H1 (cell line): Measurements from ENCODE around the gene BCL2. TPM values are rescaled to one million over a fixed set of nuclear protein-coding genes. Genes with fewer than 3 reads are reported as not detected.

Experiments
- CTCF ChIA-PET: fragments of 300-600 bp; sonication (Branson Sonifier 250); formaldehyde crosslinking; loops from one replicate; lab custom pipeline; 2021; ENCODE audit not compliant: partially characterized antibody; lab: Charles Lee
- POLR2A ChIA-PET: fragments of 300-600 bp; sonication (Branson Sonifier 250); formaldehyde crosslinking; loops from one replicate; lab custom pipeline; 2021; ENCODE audit warnings: inconsistent platforms; ENCODE audit not compliant: partially characterized antibody; lab: Charles Lee
- DNase-seq, 2 experiments: peaks; one replicate each; pipeline versions ENCODE4 v3.0.0 to v3.0.0-alpha.2; 2010 to 2022; ENCODE audit warnings: low spot score in 2 of 2, low read depth in 1 of 2, mixed read lengths in 1 of 2
- FAIRE-seq: peaks from 2 replicates; lab custom pipeline; 2011; peaks lifted over from hg19 to GRCh38; lab: Jason Lieb, UNC
- H2AFZ ChIP-seq: 2 replicates; pipeline ENCODE4 v1.8.1; 2012; ENCODE audit warnings: low read length, inconsistent platforms
- H2AK5ac ChIP-seq: 2 replicates; pipeline ENCODE4 v1.6.1; 2013; ENCODE audit warnings: low read depth, low read length
- H2BK120ac ChIP-seq: replicated peaks from 2 replicates; pipeline ENCODE3; 2013; ENCODE audit warnings: low read depth, low read length, inconsistent platforms
- H2BK12ac ChIP-seq: 2 replicates; pipeline ENCODE4 v1.6.1; 2013; ENCODE audit warnings: low read depth, low read length
- H2BK15ac ChIP-seq: 2 replicates; pipeline ENCODE4 v1.6.1; 2013; ENCODE audit warnings: low read length
- H2BK20ac ChIP-seq: 2 replicates; pipeline ENCODE4 v1.6.1; 2013; ENCODE audit warnings: low read length
- H2BK5ac ChIP-seq: 2 replicates; pipeline ENCODE4 v1.6.1; 2013; ENCODE audit warnings: low read depth, low read length
- H3K14ac ChIP-seq: 2 replicates; pipeline ENCODE4 v1.6.1; 2013; ENCODE audit warnings: inconsistent platforms; ENCODE audit not compliant: insufficient read length
- H3K18ac ChIP-seq: 2 replicates; pipeline ENCODE4 v1.6.1; 2013; ENCODE audit warnings: low read length; ENCODE audit errors: extremely low read depth
- H3K23ac ChIP-seq: 2 replicates; pipeline ENCODE4 v1.6.1; 2013; ENCODE audit warnings: inconsistent platforms; ENCODE audit not compliant: insufficient read length
- H3K23me2 ChIP-seq: 2 replicates; pipeline ENCODE4 v1.6.1; 2013; ENCODE audit warnings: low read depth, low read length
- H3K27ac ChIP-seq: 2 replicates; pipeline ENCODE4 v1.6.1; 2011; ENCODE audit warnings: low read depth, low read length, inconsistent platforms
- H3K27me3 ChIP-seq, 4 experiments: replicated peaks in 1 of 4; 1 replicate in 1 of 4; 2 replicates in 3 of 4; pipeline versions ENCODE4 v1.6.1 to v1.8.1; 2011 to 2013; ENCODE audit warnings: low read length in 3 of 4, mild to moderate bottlenecking in 3 of 4, inconsistent platforms in 2 of 4, mixed read lengths in 2 of 4, moderate library complexity in 1 of 4; ENCODE audit not compliant: control insufficient read depth in 3 of 4, insufficient read depth in 3 of 4; ENCODE audit errors: extremely low read depth in 1 of 4
- H3K36me3 ChIP-seq, 4 experiments: 2 replicates each; pipeline versions ENCODE4 v1.6.1 to v1.8.1; 2011 to 2013; ENCODE audit warnings: mild to moderate bottlenecking in 4 of 4, low read length in 3 of 4, moderate library complexity in 2 of 4, control low read depth in 1 of 4, inconsistent platforms in 1 of 4; ENCODE audit not compliant: insufficient read depth in 4 of 4, control insufficient read depth in 2 of 4
- H3K4ac ChIP-seq: replicated peaks from 2 replicates; pipeline ENCODE3; 2013; ENCODE audit warnings: low read length, low read depth, mixed read lengths, inconsistent platforms; ENCODE audit not compliant: insufficient read length
- H3K4me1 ChIP-seq, 4 experiments: replicated peaks in 1 of 4; 1 replicate in 1 of 4; 2 replicates in 3 of 4; pipeline versions ENCODE4 v1.6.1 to v1.8.1; 2011 to 2013; ENCODE audit warnings: low read length in 3 of 4, inconsistent platforms in 2 of 4, mixed read lengths in 1 of 4; ENCODE audit not compliant: insufficient read depth in 4 of 4, control insufficient read depth in 3 of 4
- H3K4me2 ChIP-seq, 2 experiments: 2 replicates each; pipeline versions ENCODE4 v1.6.1 to v1.8.1; 2011 to 2013; ENCODE audit warnings: low read depth in 2 of 2, low read length in 2 of 2, control low read depth in 1 of 2, inconsistent platforms in 1 of 2, mild to moderate bottlenecking in 1 of 2; ENCODE audit not compliant: insufficient read depth in 1 of 2
- H3K4me3 ChIP-seq, 4 experiments: fragments of 200-600, 300-600 bp in 1 of 4; sonication (generic), shearing (Covaris generic), sonication (Bioruptor Twin) in 1 of 4; 2 replicates each; pipeline versions ENCODE4 v1.5.1 to v1.8.1; 2011 to 2016; ENCODE audit warnings: low read length in 4 of 4, low read depth in 3 of 4, control low read depth in 2 of 4, inconsistent platforms in 2 of 4, mild to moderate bottlenecking in 2 of 4, mixed read lengths in 1 of 4, moderate library complexity in 1 of 4; ENCODE audit not compliant: insufficient read depth in 2 of 4; ENCODE audit errors: extremely low read depth in 1 of 4
- H3K56ac ChIP-seq: replicated peaks from 2 replicates; pipeline ENCODE3; 2013; ENCODE audit warnings: low read depth, mild to moderate bottlenecking, mixed read lengths, low read length, inconsistent platforms; ENCODE audit not compliant: insufficient read length
- H3K79me1 ChIP-seq: 2 replicates; pipeline ENCODE4 v1.6.1; 2013; ENCODE audit warnings: low read depth, low read length, control low read depth
- H3K79me2 ChIP-seq, 2 experiments: 2 replicates each; pipeline versions ENCODE4 v1.6.1 to v1.8.1; 2012 to 2013; ENCODE audit warnings: low read length in 2 of 2, mild to moderate bottlenecking in 2 of 2, inconsistent platforms in 1 of 2; ENCODE audit not compliant: insufficient read depth in 2 of 2, control insufficient read depth in 1 of 2
- H3K9ac ChIP-seq, 4 experiments: replicated peaks in 1 of 4; 1 replicate in 1 of 4; 2 replicates in 3 of 4; pipeline versions ENCODE4 v1.6.1 to v1.8.1; 2011 to 2013; ENCODE audit warnings: low read depth in 3 of 4, low read length in 3 of 4, control low read depth in 2 of 4, mild to moderate bottlenecking in 2 of 4, moderate library complexity in 2 of 4, inconsistent platforms in 1 of 4; ENCODE audit errors: extremely low read depth in 1 of 4
- H3K9me3 ChIP-seq, 2 experiments: 2 replicates each; pipeline versions ENCODE4 v1.6.1 to v1.8.1; 2012 to 2013; ENCODE audit warnings: mild to moderate bottlenecking in 2 of 2, moderate library complexity in 2 of 2, control low read depth in 1 of 2, inconsistent platforms in 1 of 2, low read depth in 1 of 2, low read length in 1 of 2, mixed read lengths in 1 of 2; ENCODE audit not compliant: insufficient read depth in 2 of 2
- H4K20me1 ChIP-seq, 2 experiments: replicated peaks in 1 of 2; 2 replicates each; pipeline versions ENCODE3 to v1.8.1; 2011 to 2013; ENCODE audit warnings: inconsistent platforms in 2 of 2, low read length in 2 of 2, mild to moderate bottlenecking in 1 of 2; ENCODE audit not compliant: insufficient read depth in 2 of 2, control insufficient read depth in 1 of 2
- H4K5ac ChIP-seq: 2 replicates; pipeline ENCODE4 v1.6.1; 2013; ENCODE audit warnings: low read length, low read depth, mixed read lengths, inconsistent platforms; ENCODE audit not compliant: insufficient read length
- H4K8ac ChIP-seq: 2 replicates; pipeline ENCODE4 v1.8.0; 2013; ENCODE audit warnings: mild to moderate bottlenecking, moderate library complexity, low read length, inconsistent platforms; ENCODE audit not compliant: insufficient read depth; ENCODE audit errors: extremely low read depth
- H4K91ac ChIP-seq: replicated peaks from 2 replicates; pipeline ENCODE3; 2013; ENCODE audit warnings: low read length, mixed read lengths, inconsistent platforms; ENCODE audit not compliant: insufficient read length
- ASH2L ChIP-seq: fragments of 200-600, 300-600 bp; sonication (generic); IDR thresholded peaks from one replicate; pipeline ENCODE4 v1.7.1; 2017; ENCODE audit warnings: low read length
- BCL11A ChIP-seq, 2 experiments: IDR thresholded peaks; one replicate each; pipeline ENCODE4 v1.6.1; 2011; ENCODE audit warnings: low read depth in 2 of 2, low read length in 2 of 2, mild to moderate bottlenecking in 2 of 2
- CHD1 ChIP-seq: IDR thresholded peaks from 2 replicates; pipeline ENCODE4 v1.6.1; 2012; ENCODE audit warnings: low read depth, low read length, improper control_type of control experiment
- CREB1 ChIP-seq: IDR thresholded peaks from 2 replicates; pipeline ENCODE4 v1.6.1; 2012; ENCODE audit warnings: inconsistent platforms
- GTF2F1 ChIP-seq: IDR thresholded peaks from 2 replicates; pipeline ENCODE4 v1.6.1; 2012; ENCODE audit warnings: low read depth, low read length, improper control_type of control experiment, borderline replicate concordance
- NANOG ChIP-seq: IDR thresholded peaks from 2 replicates; pipeline ENCODE4 v1.6.1; 2011; ENCODE audit warnings: low read length, low read depth, mild to moderate bottlenecking, inconsistent platforms; ENCODE audit not compliant: insufficient read depth, poor library complexity, severe bottlenecking
- RBBP5 ChIP-seq: IDR thresholded peaks from 2 replicates; pipeline ENCODE4 v1.7.1; 2012; ENCODE audit warnings: low read depth, mild to moderate bottlenecking, inconsistent platforms, low read length, moderate library complexity, borderline replicate concordance
- SAP30 ChIP-seq: fragments of 300-600 bp; sonication (generic); IDR thresholded peaks from 2 replicates; pipeline ENCODE4 v1.7.1; 2012; ENCODE audit warnings: low read length, moderate library complexity, mild to moderate bottlenecking, inconsistent platforms; ENCODE audit not compliant: insufficient read depth, insufficient replicate concordance
- SIN3A ChIP-seq, 2 experiments: IDR thresholded peaks in 1 of 2; conservative IDR thresholded peaks in 1 of 2; 2 replicates each; pipeline ENCODE4 v1.6.1; 2011 to 2012; ENCODE audit warnings: low read length in 2 of 2, improper control_type of control experiment in 1 of 2, low read depth in 1 of 2, mild to moderate bottlenecking in 1 of 2
- SRF ChIP-seq: IDR thresholded peaks from 2 replicates; pipeline ENCODE4 v1.6.1; 2011; ENCODE audit warnings: mild to moderate bottlenecking, low read depth, low read length, moderate library complexity
- TAF1 ChIP-seq: IDR thresholded peaks from 2 replicates; pipeline ENCODE4 v1.6.1; 2011; ENCODE audit warnings: mild to moderate bottlenecking, low read depth, low read length
- ZNF274 ChIP-seq: IDR thresholded peaks from 2 replicates; pipeline ENCODE4 v1.7.0; 2012; ENCODE audit warnings: low read length, borderline replicate concordance; ENCODE audit errors: extremely low read depth
- WGBS, 2 experiments: shearing (Covaris generic) in 1 of 2; methylation state at CpG; one replicate each; pipeline versions ENCODE4 v1.1.6 to v1.1.7; 2013 to 2015; ENCODE audit warnings: low lambda C conversion rate in 2 of 2, mixed read lengths in 2 of 2, inconsistent platforms in 1 of 2, low coverage in 1 of 2, missing lambda C conversion rate in 1 of 2; ENCODE audit not compliant: insufficient replicate concordance in 2 of 2, insufficient coverage in 1 of 2, insufficient read length in 1 of 2; ENCODE audit errors: extremely low coverage in 1 of 2, missing lambda C conversion rate in 1 of 2; 5-methylcytosine and 5-hydroxymethylcytosine counted together
- polyA plus RNA-seq, 7 experiments: library from polyadenylated mRNA; depleted of rRNA in 3 of 7; stranded (reverse) in 5 of 7; unstranded in 2 of 7; fragments of >200 nt in 5 of 7; fragments of 200-250 nt in 2 of 7; gene quantifications; 1 replicate in 5 of 7; 2 replicates in 1 of 7; 4 replicates in 1 of 7; pipeline versions ENCODE4 v1.2.1 to v1.2.3, GENCODE V29; 2011 to 2013; ENCODE audit warnings: missing spikeins in 2 of 7, mixed read lengths in 2 of 7
- total RNA-seq: library from RNA; stranded (reverse); fragmentation: NEBNext Ultra II Directional; extraction: Animal tissue kit (Norgen Biotek cat#: 25700); gene quantifications from 2 replicates; pipeline ENCODE4 v1.2.1, GENCODE V29; 2021
- TF ChIP-seq, protein P1 (sequence below): IDR thresholded peaks from 2 replicates; pipeline ENCODE4 v1.6.1; 2012; ENCODE audit warnings: inconsistent platforms

BCL2 gene
- total and polyA plus RNA-seq, 2 of the 8 experiments (the other 6 are each of a cell fraction or from before 2014, with no cell fraction given) = 0.59 to 4.5 TPM

DNA sequence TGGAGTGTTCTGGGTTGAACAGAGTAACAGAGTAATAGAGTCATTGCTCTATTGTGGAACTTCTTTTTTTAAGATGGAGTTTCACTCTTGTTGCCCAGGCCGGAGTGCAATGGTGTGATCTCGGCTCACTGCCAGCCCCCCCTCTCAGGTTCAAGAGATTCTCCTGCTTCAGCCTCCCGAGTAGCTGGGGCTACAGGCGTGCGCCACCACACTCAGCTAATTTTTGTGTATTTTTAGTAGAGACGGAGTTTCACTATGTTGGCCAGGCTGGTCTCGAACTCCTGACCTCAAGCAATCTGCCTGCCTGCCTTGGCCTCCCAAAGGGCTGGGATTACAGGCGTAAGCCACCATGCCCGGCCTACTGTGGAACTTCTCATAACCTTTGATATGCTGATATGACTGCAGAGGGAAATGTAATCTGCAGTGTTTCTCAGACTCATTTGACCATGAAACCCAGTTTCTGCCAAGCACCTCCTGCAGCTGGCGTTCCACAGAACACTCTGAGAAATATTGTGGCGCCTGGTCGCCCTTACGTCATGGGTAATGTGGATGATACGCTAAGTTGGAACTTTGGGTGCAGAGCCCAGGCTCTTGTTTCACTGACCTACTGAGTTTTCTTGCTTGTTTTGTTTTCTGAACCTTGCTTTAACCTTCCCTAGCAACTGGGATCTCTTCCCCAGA lies 213.8 kb downstream of the BCL2 start:
- CTCF ChIA-PET = interaction anchor here (0.7 to 2.7 kb wide), 2 partner anchors 80 to 81 kb away, joined by 3 to 7 read pairs; no protein-coding TSS in a partner anchor
- no peak overlapping the region for H3K23ac ChIP-seq
- no peaks in the 10 kb centered on the region for H3K79me2 ChIP-seq
- no peak overlapping the region for H4K91ac ChIP-seq
- no peak overlapping the region for H4K8ac ChIP-seq
- POLR2A ChIA-PET = no interaction called here
- H3K4me3 ChIP-seq = no peak overlapping the region
- peaks cover 0 to 3% (median 1%) of the 10 kb centered on the region in 4 experiments; a peak in 2 of 7 replicates for H3K4me1 ChIP-seq
- H2AFZ ChIP-seq = no peak overlapping the region
- no peaks in the 10 kb centered on the region; a peak in 1 of 4 replicates for H3K9me3 ChIP-seq
- no peak overlapping the region for H2BK20ac ChIP-seq
- no peak overlapping the region for H2AK5ac ChIP-seq
- H3K4ac ChIP-seq = no peak overlapping the region
- H2BK5ac ChIP-seq = no peak overlapping the region
- H3K4me2 ChIP-seq = no peak overlapping the region
- DNase-seq (no peak), FAIRE-seq (no peak)
- no peaks in the 10 kb centered on the region for H3K36me3 ChIP-seq
- H2BK15ac ChIP-seq = no peak overlapping the region
- H4K20me1 ChIP-seq = peaks cover 0 to 9% of the 10 kb centered on the region in 2 experiments
- no peak overlapping the region for H3K56ac ChIP-seq
- H2BK120ac ChIP-seq = no peak overlapping the region
- no peak overlapping the region for H3K9ac ChIP-seq
- H3K14ac ChIP-seq = no peak overlapping the region
- H3K79me1 ChIP-seq = no peaks in the 10 kb centered on the region
- WGBS, 2 experiments = 89% methylated on average over 14 of the region's 14 CpGs; no CpG with 5 or more reads in 1 of the 2 experiments
- H2BK12ac ChIP-seq = no peak overlapping the region
- no peaks in the 10 kb centered on the region for H3K27me3 ChIP-seq
- H4K5ac ChIP-seq = no peak overlapping the region
- H3K27ac ChIP-seq = no peak overlapping the region
- H3K23me2 ChIP-seq = peaks cover 9% of the 10 kb centered on the region; the same call in 1 of the 2 replicates
- no peak overlapping the region for H3K18ac ChIP-seq
- TF ChIP-seq TAF1 = no peak
- TF ChIP-seq CREB1 = no peak
- no peak for TF ChIP-seq NANOG
- no peak for TF ChIP-seq GTF2F1
- no peak for TF ChIP-seq ASH2L
- TF ChIP-seq, protein P1, sequence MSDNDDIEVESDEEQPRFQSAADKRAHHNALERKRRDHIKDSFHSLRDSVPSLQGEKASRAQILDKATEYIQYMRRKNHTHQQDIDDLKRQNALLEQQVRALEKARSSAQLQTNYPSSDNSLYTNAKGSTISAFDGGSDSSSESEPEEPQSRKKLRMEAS = no peak
- no peak for TF ChIP-seq SAP30
- no peak for TF ChIP-seq SRF
- TF ChIP-seq SIN3A (conservative IDR thresholded peaks at IDR 0.05 in 1 of 2, IDR thresholded peaks at IDR 0.05 in 1 of 2; ENCODE audit: low read depth in 1 of 2, low read length in 2 of 2) = no peak
- no peak for TF ChIP-seq CHD1
- TF ChIP-seq ZNF274 = no peak
- TF ChIP-seq BCL11A (IDR thresholded peaks at IDR 0.05; ENCODE audit: low read depth in 2 of 2, low read length in 2 of 2) = no peak
- TF ChIP-seq RBBP5 = no peak
